IMR-90 (cell line): ENCODE results near the gene XPO6. TPM values are rescaled to one million over a fixed set of nuclear protein-coding genes. Genes with fewer than 3 reads are reported as not detected.
A peak's percentile ranks its signal among the peaks of the same experiment; 100 is the strongest.

Source experiments
- ATAC-seq: fragments of 200-7000 bp; cut with Tn5 transposase; 2 replicates; pipeline ENCODE4 v1.9.1; 2020; ENCODE audit warnings: low read depth, mild to moderate bottlenecking, moderate library complexity
- BruUV-seq: library from RNA; stranded (reverse); fragments of 400-500 nt; replicated peaks from 2 replicates; lab custom pipeline; 2021; lab: Mats Ljungman, UMichigan
- CTCF ChIA-PET: fragments of 300-600 bp; formaldehyde crosslinking; extraction: SDS; loops from one replicate; lab custom pipeline; 2021; ENCODE audit warnings: antibody characterized with exemption; lab: Yijun Ruan, JAX
- POLR2A ChIA-PET: fragments of 300-600 bp; sonication (Branson Sonifier 250); formaldehyde crosslinking; loops from one replicate; lab custom pipeline; 2022; ENCODE audit warnings: antibody characterized with exemption; ENCODE audit not compliant: unreplicated experiment; lab: Charles Lee
- DNase-seq: peaks from one replicate; pipeline ENCODE4 v3.0.0; 2013
- H2AFZ ChIP-seq: replicated peaks from 2 replicates; pipeline ENCODE3; 2013; ENCODE audit warnings: low read length, mild to moderate bottlenecking; ENCODE audit not compliant: poor library complexity
- H2AK5ac ChIP-seq: 2 replicates; pipeline ENCODE4 v1.6.1; 2013; ENCODE audit warnings: low read depth, low read length, inconsistent platforms
- H2AK9ac ChIP-seq: replicated peaks from 2 replicates; pipeline ENCODE3; 2013; ENCODE audit warnings: mild to moderate bottlenecking, low read depth, low read length, moderate library complexity; ENCODE audit not compliant: poor library complexity
- H2BK120ac ChIP-seq: 2 replicates; pipeline ENCODE4 v1.6.1; 2013; ENCODE audit warnings: low read depth, low read length, inconsistent platforms
- H2BK15ac ChIP-seq: 3 replicates; pipeline ENCODE4 v1.6.1; 2013; ENCODE audit warnings: low read depth, low read length, inconsistent platforms
- H2BK20ac ChIP-seq: 2 replicates; pipeline ENCODE4 v1.6.1; 2013; ENCODE audit warnings: low read depth, mild to moderate bottlenecking, inconsistent platforms, low read length, moderate library complexity
- H2BK5ac ChIP-seq: 2 replicates; pipeline ENCODE4 v1.6.1; 2013; ENCODE audit warnings: mild to moderate bottlenecking, low read depth, low read length, inconsistent platforms; ENCODE audit not compliant: poor library complexity, severe bottlenecking
- H3K14ac ChIP-seq: replicated peaks from 2 replicates; pipeline ENCODE4 v1.6.1; 2013; ENCODE audit warnings: low read depth, low read length, inconsistent platforms
- H3K18ac ChIP-seq: 2 replicates; pipeline ENCODE4 v1.6.1; 2013; ENCODE audit warnings: low read depth, low read length, control low read depth
- H3K23ac ChIP-seq: 2 replicates; pipeline ENCODE4 v1.6.1; 2013; ENCODE audit warnings: low read depth, low read length, inconsistent platforms
- H3K27ac ChIP-seq: 2 replicates; pipeline ENCODE4 v1.5.1; 2013; ENCODE audit warnings: mild to moderate bottlenecking, control low read depth, low read length; ENCODE audit not compliant: insufficient read depth
- H3K27me3 ChIP-seq: 2 replicates; pipeline ENCODE4 v1.6.1; 2013; ENCODE audit warnings: low read length; ENCODE audit not compliant: control insufficient read depth, insufficient read depth
- H3K36me3 ChIP-seq: 2 replicates; pipeline ENCODE4 v1.6.1; 2013; ENCODE audit warnings: low read length, mixed read lengths; ENCODE audit not compliant: control insufficient read depth, insufficient read depth
- H3K4ac ChIP-seq: 2 replicates; pipeline ENCODE4 v1.6.1; 2013; ENCODE audit warnings: low read depth, low read length, inconsistent platforms
- H3K4me1 ChIP-seq: 2 replicates; pipeline ENCODE4 v1.6.1; 2013; ENCODE audit warnings: low read length, mixed read lengths; ENCODE audit not compliant: control insufficient read depth, insufficient read depth
- H3K4me2 ChIP-seq: 2 replicates; pipeline ENCODE4 v1.6.1; 2013; ENCODE audit warnings: low read depth, mild to moderate bottlenecking, control low read depth, low read length, moderate library complexity
- H3K4me3 ChIP-seq: 2 replicates; pipeline ENCODE4 v1.5.1; 2013; ENCODE audit warnings: low read depth, mild to moderate bottlenecking, control low read depth, low read length, moderate library complexity; ENCODE audit not compliant: insufficient read depth
- H3K56ac ChIP-seq: 2 replicates; pipeline ENCODE4 v1.6.1; 2013; ENCODE audit warnings: low read length, inconsistent platforms; ENCODE audit not compliant: insufficient read depth; ENCODE audit errors: extremely low read depth
- H3K79me1 ChIP-seq, 2 experiments: 2 replicates each; pipeline ENCODE4 v1.6.1; 2013; ENCODE audit warnings: low read length in 2 of 2, inconsistent platforms in 1 of 2, low read depth in 1 of 2
- H3K9ac ChIP-seq: 2 replicates; pipeline ENCODE4 v1.6.1; 2013; ENCODE audit warnings: low read depth, low read length, control low read depth
- H3K9me1 ChIP-seq: 2 replicates; pipeline ENCODE4 v1.6.1; 2013; ENCODE audit warnings: low read length, inconsistent platforms; ENCODE audit not compliant: insufficient read depth
- H3K9me3 ChIP-seq: 2 replicates; pipeline ENCODE4 v1.6.1; 2013; ENCODE audit warnings: low read length; ENCODE audit not compliant: control insufficient read depth, insufficient read depth
- H4K20me1 ChIP-seq: 2 replicates; pipeline ENCODE4 v1.6.1; 2013; ENCODE audit warnings: low read length, inconsistent platforms; ENCODE audit not compliant: insufficient read depth
- H4K5ac ChIP-seq: 2 replicates; pipeline ENCODE4 v1.6.1; 2013; ENCODE audit warnings: mild to moderate bottlenecking, low read depth, low read length, control low read depth
- H4K8ac ChIP-seq, 2 experiments: 2 replicates each; pipeline ENCODE4 v1.6.1; 2013; ENCODE audit warnings: low read depth in 2 of 2, low read length in 2 of 2, control low read depth in 1 of 2, inconsistent platforms in 1 of 2
- H4K91ac ChIP-seq: 2 replicates; pipeline ENCODE4 v1.6.1; 2013; ENCODE audit warnings: low read depth, low read length, inconsistent platforms; ENCODE audit not compliant: insufficient read depth
- CTCF ChIP-seq: conservative IDR thresholded peaks from 2 replicates; pipeline ENCODE4 v1.5.1; 2012; ENCODE audit warnings: mild to moderate bottlenecking, low read depth, low read length, improper control_type of control experiment
- MAZ ChIP-seq: IDR thresholded peaks from 2 replicates; pipeline ENCODE4 v1.6.1; 2012; ENCODE audit warnings: low read depth, mild to moderate bottlenecking, low read length, improper control_type of control experiment, moderate library complexity, borderline replicate concordance
- SMC3 ChIP-seq: fragments of 150-350 bp; IDR thresholded peaks from 2 replicates; pipeline ENCODE4 v1.6.1; 2016; ENCODE audit warnings: low read depth, mild to moderate bottlenecking, antibody characterized with exemption, low read length, moderate library complexity
- WGBS, 2 experiments: methylation state at CpG; one replicate each; pipeline versions ENCODE4 v1.1.5 to v1.1.7; 2013; ENCODE audit warnings: missing lambda C conversion rate in 2 of 2; ENCODE audit not compliant: insufficient read length in 1 of 2; ENCODE audit errors: extremely low coverage in 2 of 2; 5-methylcytosine and 5-hydroxymethylcytosine counted together
- dilution Hi-C: fragments of 300-500 bp; cut with HindIII; formaldehyde crosslinking; loops from one replicate; pipeline ENCODE4 v1.14.3; 2018; ENCODE audit warnings: low sequenced_read_pairs; ENCODE audit not compliant: unreplicated experiment
- in situ Hi-C: fragments of 300-500 bp; cut with MboI; formaldehyde crosslinking; loops from 3 replicates; pipeline ENCODE4 v1.14.3; 2019; ENCODE audit warnings: low sequenced_read_pairs, inconsistent platforms, mixed read lengths
- intact Hi-C: fragments of 100-400 bp; cut with micrococcal nuclease; formaldehyde crosslinking; loops from 2 replicates; pipeline ENCODE4 v1.10.0; 2022
- polyA plus RNA-seq, 3 experiments: library from polyadenylated mRNA; depleted of rRNA; stranded (reverse); fragments of >200 nt; gene quantifications; 2 replicates each; pipeline ENCODE4 v1.2.3, GENCODE V29; 2012; ENCODE audit warnings: low replicate concordance in 1 of 3
- total RNA-seq: library from RNA; depleted of rRNA; stranded (reverse); fragments of >200 nt; gene quantifications from 2 replicates; pipeline ENCODE4 v1.2.3, GENCODE V29; 2012

The XPO6 gene
- total and polyA plus RNA-seq, 2 of the 4 experiments (the other 2 are of a cell fraction) = 108 to 184 TPM

DNA sequence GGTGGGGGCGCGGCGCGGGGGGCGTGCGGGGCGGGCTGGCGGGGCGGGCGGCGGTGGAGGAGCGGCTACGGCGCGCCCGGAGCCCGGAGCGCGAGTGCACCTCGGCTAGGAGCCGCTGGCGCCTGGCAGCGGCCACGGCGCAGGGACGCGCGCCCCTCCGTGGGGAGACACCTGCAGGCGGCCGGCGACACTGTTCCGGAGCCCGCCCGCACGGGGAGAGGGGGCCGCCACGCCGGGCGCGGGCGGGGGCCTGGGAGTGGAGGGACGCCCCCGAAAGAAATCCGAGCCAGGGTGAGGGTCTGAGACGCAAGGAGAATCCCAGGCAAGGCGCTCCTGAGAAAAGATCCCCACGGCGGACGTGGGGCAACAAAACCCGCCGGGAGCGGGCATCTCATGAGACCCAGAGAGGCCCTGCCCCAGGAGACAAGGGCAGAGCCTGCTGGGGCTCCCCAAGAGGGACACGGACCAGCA, 148.1 kb downstream of the XPO6 start, which contains the start of gene GSG1L:
Gene GSG1L (minus strand): TSS at position 124 of the 471 bp plus-strand sequence. CDS start 290 bp downstream, outside the sequence.
- H2AFZ ChIP-seq = peak within 1 kb of the TSS; percentile 67
- no peak within 1 kb of the TSS for H3K56ac ChIP-seq
- ChIA-PET POLR2A (no interaction called here), CTCF (no interaction called here)
- H3K9ac ChIP-seq = no peak within 1 kb of the TSS
- no peak within 1 kb of the TSS for H3K27ac ChIP-seq
- no peak within 1 kb of the TSS for H4K5ac ChIP-seq
- intact Hi-C loops = no loop called here
- H2BK15ac ChIP-seq = no peak within 1 kb of the TSS
- no peak within 1 kb of the TSS for H2AK9ac ChIP-seq
- no peaks in the 10 kb centered on the region for H3K36me3 ChIP-seq
- in situ Hi-C loops = loop anchor here (10.0 kb wide), 1 partner anchor 279 kb away; no protein-coding TSS in a partner anchor
- no peaks in the 10 kb centered on the region for H3K4me1 ChIP-seq
- no peak within 1 kb of the TSS for H4K8ac ChIP-seq
- dilution Hi-C loops = no loop called here
- DNase-seq (no peak), ATAC-seq (peak; percentile 22; the same call in 1 of the 2 replicates)
- H3K4me2 ChIP-seq = no peak within 1 kb of the TSS
- peaks cover 73% of the 10 kb centered on the region for H3K27me3 ChIP-seq
- H3K9me1 ChIP-seq = 0 out of 2 replicates have a peak, but pooled peaks cover 4% of the 10 kb centered on the region
- H2AK5ac ChIP-seq = no peak within 1 kb of the TSS
- H2BK5ac ChIP-seq = no peak within 1 kb of the TSS
- no peak within 1 kb of the TSS for H2BK20ac ChIP-seq
- no TSS peak for BruUV-seq
- no peak within 1 kb of the TSS for H3K4ac ChIP-seq
- TF ChIP-seq SMC3 = 0 out of 2 replicates have a peak, but pooled peaks have one; percentile 6
- TF ChIP-seq MAZ = no peak
- peak; percentile 14; the same call in 1 of the 2 replicates for TF ChIP-seq CTCF
- H3K4me3 ChIP-seq = no peak within 1 kb of the TSS
- H4K20me1 ChIP-seq = no peaks in the 10 kb centered on the region
- H3K18ac ChIP-seq = no peak within 1 kb of the TSS
- no peak within 1 kb of the TSS for H4K91ac ChIP-seq
- H2BK120ac ChIP-seq = no peak within 1 kb of the TSS
- H3K23ac ChIP-seq = no peak within 1 kb of the TSS
- 4% methylated on average over 10 of the region's 54 CpGs; no CpG with 5 or more reads in 1 of the 2 experiments for WGBS, 2 experiments
- no peaks in the 10 kb centered on the region for H3K9me3 ChIP-seq
- no peaks in the 10 kb centered on the region for H3K79me1 ChIP-seq
- H3K14ac ChIP-seq = no peak within 1 kb of the TSS
